ENCODE measurements around the gene DSCAML1.

DNA sequence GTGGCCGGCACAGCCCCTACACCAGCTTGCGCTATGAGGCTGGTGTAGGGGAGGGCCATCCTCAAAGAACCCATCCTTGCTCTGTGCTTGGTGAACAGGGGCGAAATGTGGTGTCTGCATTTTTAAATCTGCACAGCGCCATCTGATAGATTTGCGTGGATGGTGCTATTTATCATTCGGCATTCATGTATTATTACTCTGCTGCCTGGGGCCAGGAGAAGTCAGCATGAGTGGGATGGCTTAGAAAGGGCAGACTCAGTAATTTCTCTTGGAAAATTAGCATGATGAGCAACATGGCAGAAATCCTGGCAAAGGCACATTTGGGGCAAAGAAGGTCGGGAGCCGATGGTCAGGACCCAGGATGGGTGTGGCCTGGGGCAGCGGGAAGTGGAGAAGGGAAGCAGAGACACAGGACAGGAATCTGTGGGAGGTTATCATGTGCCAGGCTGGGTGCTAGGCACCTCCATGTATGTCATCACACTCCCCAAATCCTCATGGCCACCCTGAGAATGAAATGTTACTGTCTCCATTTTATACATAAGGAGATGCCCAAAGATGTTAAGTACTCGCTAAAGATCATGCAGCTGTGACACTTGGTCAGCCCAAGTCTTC is 320.4 kb downstream of the DSCAML1 start:
- TF ChIP-seq, protein P1, sequence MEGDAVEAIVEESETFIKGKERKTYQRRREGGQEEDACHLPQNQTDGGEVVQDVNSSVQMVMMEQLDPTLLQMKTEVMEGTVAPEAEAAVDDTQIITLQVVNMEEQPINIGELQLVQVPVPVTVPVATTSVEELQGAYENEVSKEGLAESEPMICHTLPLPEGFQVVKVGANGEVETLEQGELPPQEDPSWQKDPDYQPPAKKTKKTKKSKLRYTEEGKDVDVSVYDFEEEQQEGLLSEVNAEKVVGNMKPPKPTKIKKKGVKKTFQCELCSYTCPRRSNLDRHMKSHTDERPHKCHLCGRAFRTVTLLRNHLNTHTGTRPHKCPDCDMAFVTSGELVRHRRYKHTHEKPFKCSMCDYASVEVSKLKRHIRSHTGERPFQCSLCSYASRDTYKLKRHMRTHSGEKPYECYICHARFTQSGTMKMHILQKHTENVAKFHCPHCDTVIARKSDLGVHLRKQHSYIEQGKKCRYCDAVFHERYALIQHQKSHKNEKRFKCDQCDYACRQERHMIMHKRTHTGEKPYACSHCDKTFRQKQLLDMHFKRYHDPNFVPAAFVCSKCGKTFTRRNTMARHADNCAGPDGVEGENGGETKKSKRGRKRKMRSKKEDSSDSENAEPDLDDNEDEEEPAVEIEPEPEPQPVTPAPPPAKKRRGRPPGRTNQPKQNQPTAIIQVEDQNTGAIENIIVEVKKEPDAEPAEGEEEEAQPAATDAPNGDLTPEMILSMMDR (IDR thresholded peaks at IDR 0.05; ENCODE audit: low read length): no peak
- no peak for TF ChIP-seq EZH2 (IDR thresholded peaks at IDR 0.05; ENCODE audit: borderline replicate concordance, low read length)

Data from OCI-LY1 (cell line).